ENCODE measurements around the gene CHST8.
A peak's percentile ranks its signal among the peaks of the same experiment; 100 is the strongest.
"Not testable (repeated sequence)": the region's sequence is repeated elsewhere in the genome, so short reads cannot be mapped to it uniquely, and the experiment has no call there.

CHST8 gene

DNA sequence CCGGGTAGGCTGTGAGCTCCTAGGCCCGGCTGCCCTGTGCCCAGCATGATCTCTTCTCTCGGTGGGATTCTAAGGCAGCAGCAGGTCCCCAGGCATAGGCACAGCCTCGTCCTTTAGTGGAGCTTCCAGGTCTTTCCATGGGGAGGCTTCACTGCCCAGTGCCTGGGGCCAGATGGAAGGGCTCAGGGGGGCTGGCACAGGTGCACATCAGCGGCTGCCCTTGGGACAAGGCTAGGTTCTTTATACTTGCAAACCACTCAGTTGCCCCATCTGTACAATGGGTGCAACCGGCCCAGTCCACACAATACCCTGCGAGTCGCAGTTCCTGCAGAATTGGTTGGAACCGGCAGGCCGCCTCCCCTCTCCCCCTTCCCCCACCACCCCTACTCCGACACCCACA, 189.1 kb downstream of the CHST8 start:
- H3K4me1 Mint-ChIP-seq (ENCODE audit: low read depth in 2 of 2) = peaks cover 0 to 9% of the 10 kb centered on the region in 2 donors
- H3K27me3 Mint-ChIP-seq = no peaks in the 10 kb centered on the region
- no peak overlapping the region for H3K4me3 Mint-ChIP-seq
- ATAC-seq (replicated peaks) = no peak
- H3K9me3 Mint-ChIP-seq = no peaks in the 10 kb centered on the region
- H3K27ac Mint-ChIP-seq = no peak overlapping the region
- no peak for DNase-seq
- no peaks in the 10 kb centered on the region for H3K36me3 Mint-ChIP-seq (ENCODE audit: insufficient read depth)

DNA sequence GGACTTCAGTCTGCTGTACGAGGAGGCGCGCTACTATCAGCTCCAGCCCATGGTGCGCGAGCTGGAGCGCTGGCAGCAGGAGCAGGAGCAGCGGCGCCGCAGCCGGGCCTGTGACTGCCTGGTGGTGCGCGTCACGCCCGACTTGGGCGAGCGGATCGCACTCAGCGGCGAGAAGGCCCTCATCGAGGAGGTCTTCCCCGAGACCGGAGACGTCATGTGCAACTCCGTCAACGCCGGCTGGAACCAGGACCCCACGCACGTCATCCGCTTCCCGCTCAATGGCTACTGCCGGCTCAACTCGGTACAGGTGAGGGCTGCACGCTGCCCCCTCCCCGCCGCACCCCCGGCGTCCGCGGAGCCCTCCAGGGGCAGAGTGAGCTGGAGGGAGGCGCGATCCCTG, 189.5 kb downstream of the CHST8 start:
- H3K9me3 Mint-ChIP-seq = no peaks in the 10 kb centered on the region
- H3K27ac Mint-ChIP-seq = no peak overlapping the region
- no peak for ATAC-seq (replicated peaks)
- no peaks in the 10 kb centered on the region for H3K27me3 Mint-ChIP-seq
- H3K36me3 Mint-ChIP-seq (ENCODE audit: insufficient read depth) = no peaks in the 10 kb centered on the region
- DNase-seq = no peak
- peaks cover 0 to 5% of the 10 kb centered on the region in 2 donors for H3K4me1 Mint-ChIP-seq (ENCODE audit: low read depth in 2 of 2)
- no peak overlapping the region for H3K4me3 Mint-ChIP-seq

DNA sequence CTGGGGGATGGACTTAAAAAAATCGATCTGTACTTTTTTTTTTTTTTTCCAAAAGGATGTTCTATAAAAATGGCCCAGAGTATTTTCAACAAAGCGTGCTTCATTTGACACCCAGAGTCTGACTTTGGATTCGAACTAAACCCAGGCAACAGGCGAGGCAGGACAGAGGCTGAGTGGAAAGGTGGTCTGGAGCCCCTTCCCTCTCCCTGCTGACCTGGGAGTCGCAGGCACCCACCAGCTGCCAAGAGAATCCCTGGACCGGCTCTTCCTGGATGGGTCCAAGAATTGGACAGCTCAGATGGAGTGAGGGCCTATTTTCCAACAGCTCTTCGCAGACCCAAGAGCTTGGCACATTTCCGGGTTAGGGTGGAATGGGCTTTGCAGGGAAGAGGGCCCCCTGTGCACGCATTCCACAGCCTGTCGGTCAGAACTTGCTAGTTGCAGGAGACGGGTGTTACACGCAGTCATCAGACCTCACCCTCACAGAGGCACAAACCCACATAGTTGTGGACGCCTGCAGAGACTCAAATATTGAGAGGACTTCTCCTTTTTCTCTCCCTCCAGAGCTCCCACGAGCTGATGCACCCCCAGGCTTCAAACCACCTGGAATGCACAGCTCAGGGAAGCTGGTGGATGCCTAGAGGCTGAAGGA, 190.1 kb downstream of the CHST8 start:
- Mint-ChIP-seq H3K4me3 (no peak overlapping the region), H3K27ac (no peak overlapping the region), H3K36me3 (ENCODE audit: insufficient read depth) (no peaks in the 10 kb centered on the region), H3K9me3 (no peaks in the 10 kb centered on the region), H3K4me1 (ENCODE audit: low read depth in 2 of 2) (peaks cover 0 to under 1% of the 10 kb centered on the region in 2 donors), H3K27me3 (no peaks in the 10 kb centered on the region)
- ATAC-seq (replicated peaks) (no peak), DNase-seq (no peak)

DNA sequence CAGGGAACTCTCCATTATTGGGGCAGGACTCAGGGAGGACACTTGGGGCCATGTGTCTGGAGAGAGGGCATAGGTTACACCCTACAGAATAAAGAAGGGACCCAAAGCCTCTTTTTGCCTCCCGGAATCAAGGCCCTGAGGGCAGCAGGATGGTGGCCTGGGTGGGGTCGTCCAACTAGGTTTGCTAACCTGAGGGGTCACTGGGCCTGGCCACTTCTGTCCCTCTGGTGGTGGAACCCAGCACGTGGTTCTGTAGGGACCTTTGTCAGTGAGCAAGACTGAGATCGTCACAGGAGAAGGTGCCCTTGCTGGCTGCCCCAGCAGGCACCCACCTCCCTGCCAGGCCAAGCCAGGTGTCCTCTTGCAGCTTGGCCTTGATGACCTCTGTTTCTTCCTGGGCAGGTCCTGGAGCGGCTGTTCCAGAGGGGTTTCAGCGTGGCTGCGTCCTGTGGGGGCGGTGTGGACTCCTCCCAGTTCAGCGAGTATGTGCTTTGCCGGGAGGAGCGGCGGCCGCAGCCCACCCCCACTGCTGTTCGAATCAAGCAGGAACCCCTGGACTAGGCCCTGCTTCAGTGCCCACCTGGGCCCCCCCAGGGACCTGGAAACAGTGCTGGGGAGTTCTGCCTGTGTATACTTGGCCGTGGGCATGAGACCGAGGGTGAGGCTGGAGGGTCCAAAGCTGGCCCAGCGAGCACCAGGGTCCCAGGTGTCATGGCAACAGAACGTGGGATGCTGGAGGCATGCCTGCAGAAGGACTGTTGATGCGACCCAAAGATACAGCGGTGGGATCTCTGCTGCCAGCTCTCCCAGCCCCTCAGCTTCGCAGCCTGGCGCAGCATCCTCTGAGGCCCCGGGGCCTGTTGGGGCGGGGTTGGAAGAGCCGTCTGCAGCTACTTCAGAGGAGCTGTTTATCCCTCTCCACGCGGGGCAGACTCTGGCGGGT, 190.9 kb downstream of the CHST8 start:
- Mint-ChIP-seq H3K9me3 (no peaks in the 10 kb centered on the region), H3K36me3 (ENCODE audit: insufficient read depth) (no peaks in the 10 kb centered on the region), H3K4me3 (no peak overlapping the region), H3K27me3 (no peaks in the 10 kb centered on the region), H3K4me1 (ENCODE audit: low read depth in 2 of 2) (peaks cover 0 to 1% of the 10 kb centered on the region in 2 donors), H3K27ac (no peak overlapping the region)
- DNase-seq (no peak), ATAC-seq (replicated peaks) (no peak)

DNA sequence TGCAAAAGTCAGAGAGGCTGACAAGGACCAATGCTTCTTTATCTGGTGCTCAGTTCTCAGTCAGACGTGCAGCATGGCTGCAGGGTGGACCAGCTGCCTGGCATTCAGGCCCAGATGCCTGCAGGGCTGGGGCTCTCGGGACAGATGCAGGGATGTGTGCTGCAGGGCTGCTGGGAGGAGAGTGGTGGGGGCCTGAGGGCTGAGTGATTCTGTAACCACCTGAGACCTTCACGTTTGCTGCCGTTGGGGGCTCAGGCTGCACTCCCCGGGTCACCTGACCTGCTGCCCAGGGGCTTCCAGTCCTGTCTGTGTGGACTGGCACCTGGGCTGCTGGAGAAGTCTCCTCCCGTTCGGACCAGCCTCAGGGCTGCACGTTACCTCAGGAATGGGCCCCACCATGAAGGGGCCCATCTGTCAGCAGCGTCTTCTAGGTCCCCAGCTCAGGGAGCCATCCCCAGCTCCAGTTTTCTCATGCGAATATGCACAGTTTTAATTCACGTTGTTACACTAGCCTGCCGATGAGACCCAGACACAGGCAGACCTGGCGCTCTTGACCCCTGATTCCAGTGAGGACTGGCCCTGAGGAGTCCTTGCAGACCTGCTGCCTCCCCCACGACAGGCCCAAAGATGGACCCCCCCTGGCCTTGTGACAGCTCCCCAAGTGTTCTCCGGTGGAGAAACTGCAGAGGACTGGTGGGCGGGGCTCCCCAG, 191.8 kb downstream of the CHST8 start:
- no peaks in the 10 kb centered on the region for H3K27me3 Mint-ChIP-seq
- no peaks in the 10 kb centered on the region for H3K9me3 Mint-ChIP-seq
- peaks cover 0 to 1% of the 10 kb centered on the region in 2 donors for H3K4me1 Mint-ChIP-seq (ENCODE audit: low read depth in 2 of 2)
- no peak for ATAC-seq (replicated peaks)
- H3K4me3 Mint-ChIP-seq = no peak overlapping the region
- DNase-seq = no peak
- no peak overlapping the region for H3K27ac Mint-ChIP-seq
- no peaks in the 10 kb centered on the region for H3K36me3 Mint-ChIP-seq (ENCODE audit: insufficient read depth)

DNA sequence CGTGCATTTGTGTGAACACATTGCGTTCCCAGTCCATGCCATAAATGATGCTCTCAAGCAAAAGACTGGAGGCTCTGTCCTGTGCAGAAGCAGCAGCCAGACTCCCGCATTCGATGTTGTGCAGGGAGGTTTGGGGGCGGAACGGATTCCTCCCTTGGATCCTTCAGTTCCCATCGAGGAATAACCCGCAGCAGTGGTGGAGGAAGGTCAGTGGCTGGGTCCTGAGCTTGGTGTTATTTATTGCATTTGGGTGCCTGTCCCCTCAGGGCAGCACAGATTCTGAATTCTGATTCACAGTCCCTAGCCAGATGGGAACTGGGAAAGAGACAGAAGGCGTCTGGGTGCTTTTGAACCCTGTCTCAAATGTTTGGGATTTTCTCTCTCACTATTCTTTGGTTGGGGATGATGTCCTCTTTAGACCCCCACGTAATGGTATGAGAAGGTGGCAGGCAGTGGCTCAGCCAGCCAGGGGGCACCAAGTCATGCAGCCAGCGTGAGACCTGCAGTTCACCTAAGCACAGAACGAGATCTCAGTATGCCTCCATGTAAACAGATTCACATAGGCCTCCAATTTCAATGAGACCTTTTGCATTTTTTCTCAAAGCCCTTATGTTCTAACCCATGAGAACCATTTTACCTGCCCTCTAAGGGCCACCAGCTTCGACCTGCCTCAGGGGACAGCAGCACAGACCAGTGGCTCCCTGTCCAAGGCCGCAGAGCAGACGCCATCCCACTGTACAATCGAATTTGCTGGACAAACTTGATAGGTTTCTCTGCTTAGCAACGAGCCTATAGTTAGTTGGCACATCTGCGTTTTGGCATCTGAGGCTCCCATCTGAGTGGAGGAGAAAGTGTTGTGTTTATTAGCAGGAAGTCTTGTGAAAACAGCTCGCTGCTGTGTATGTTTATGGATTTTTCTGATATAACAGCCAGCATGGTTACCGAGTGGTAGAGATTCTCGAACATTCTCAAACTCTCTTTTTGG, 192.7 kb downstream of the CHST8 start:
- Mint-ChIP-seq H3K4me3 (no peak overlapping the region), H3K27me3 (peaks cover 0 to 4% of the 10 kb centered on the region in 2 donors), H3K4me1 (ENCODE audit: low read depth in 2 of 2) (peaks cover 0 to 5% of the 10 kb centered on the region in 2 donors), H3K27ac (no peak overlapping the region), H3K9me3 (no peaks in the 10 kb centered on the region), H3K36me3 (ENCODE audit: insufficient read depth) (no peaks in the 10 kb centered on the region)
- DNase-seq (no peak), ATAC-seq (replicated peaks) (no peak)

DNA sequence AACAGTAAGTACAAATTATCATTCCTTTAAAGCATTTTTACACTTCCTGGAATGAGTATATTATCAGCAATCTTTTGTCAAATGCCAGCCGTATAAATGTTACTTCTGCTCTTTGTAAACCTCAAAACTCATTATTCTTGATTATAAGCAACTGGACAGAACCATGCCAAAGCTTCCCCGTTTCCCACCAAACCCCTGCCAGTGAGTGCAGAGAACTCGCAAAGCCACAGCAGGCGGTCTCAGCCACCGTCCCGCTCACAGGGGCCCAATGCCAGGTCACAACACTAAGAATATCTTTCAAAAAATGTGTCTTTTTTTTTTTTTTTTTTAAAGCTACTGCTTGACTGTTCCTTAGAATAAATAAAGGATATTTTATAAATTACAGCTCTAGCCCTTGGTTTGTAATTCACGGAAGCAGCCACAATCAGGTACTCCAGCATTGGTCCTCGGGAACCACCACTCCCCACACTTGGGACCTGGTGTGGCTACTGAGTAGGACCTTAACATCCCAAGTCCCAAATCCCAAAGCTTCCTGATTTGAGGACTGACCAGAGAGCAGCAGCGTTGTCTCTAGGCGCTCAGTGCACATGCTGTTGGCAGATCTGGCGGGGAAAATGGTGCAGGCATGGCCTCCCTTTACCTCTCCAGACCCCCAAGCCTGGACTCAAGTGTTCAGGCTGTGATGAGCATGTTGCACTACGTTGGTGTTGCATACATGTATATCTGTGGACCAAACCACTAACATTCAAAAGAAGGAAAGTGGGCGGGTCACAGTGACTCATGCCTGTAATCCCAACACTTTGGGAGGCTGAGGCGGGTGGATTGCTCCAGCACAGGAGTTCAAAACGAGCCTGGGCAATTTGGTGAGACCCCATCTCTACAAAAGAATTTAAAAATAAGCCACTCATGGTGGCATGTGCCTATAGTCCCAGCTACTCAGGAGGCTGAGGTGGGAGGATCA, 193.9 kb downstream of the CHST8 start:
- H3K27ac Mint-ChIP-seq = no peak overlapping the region
- H3K9me3 Mint-ChIP-seq = no peaks in the 10 kb centered on the region
- peaks cover 0 to 6% of the 10 kb centered on the region in 2 donors for H3K27me3 Mint-ChIP-seq
- DNase-seq (no peak), ATAC-seq (replicated peaks) (no peak)
- H3K36me3 Mint-ChIP-seq (ENCODE audit: insufficient read depth) = no peaks in the 10 kb centered on the region
- no peak overlapping the region for H3K4me3 Mint-ChIP-seq
- H3K4me1 Mint-ChIP-seq (ENCODE audit: low read depth in 2 of 2) = peaks cover 0 to 8% of the 10 kb centered on the region in 2 donors

DNA sequence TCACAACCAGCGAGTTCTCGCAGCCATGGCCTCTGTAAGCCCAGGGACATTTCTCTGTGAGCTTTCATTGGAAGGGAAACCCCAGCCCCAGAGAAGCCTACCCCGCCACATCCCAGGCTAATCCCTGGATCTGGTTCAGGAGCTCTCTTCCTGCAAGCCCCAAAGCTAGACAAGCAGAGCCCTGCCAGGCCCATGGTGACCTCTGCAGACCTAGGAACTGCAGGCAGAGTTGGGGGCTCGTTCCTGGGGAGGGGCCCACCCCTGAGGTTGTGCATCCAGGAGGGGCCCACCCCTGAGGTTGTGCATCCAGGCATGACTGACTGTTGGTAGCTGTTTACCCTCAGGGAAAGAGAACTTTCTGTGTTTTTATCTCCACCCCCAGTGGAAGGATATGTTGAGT, 196.7 kb downstream of the CHST8 start:
- H3K4me3 Mint-ChIP-seq = no peak overlapping the region
- H3K9me3 Mint-ChIP-seq = no peaks in the 10 kb centered on the region
- ATAC-seq (replicated peaks) (no peak), DNase-seq (no peak)
- peaks cover 0 to 13% of the 10 kb centered on the region in 2 donors for H3K4me1 Mint-ChIP-seq (ENCODE audit: low read depth in 2 of 2)
- no peaks in the 10 kb centered on the region for H3K36me3 Mint-ChIP-seq (ENCODE audit: insufficient read depth)
- H3K27ac Mint-ChIP-seq = no peak overlapping the region
- peaks cover 0 to 12% of the 10 kb centered on the region in 2 donors for H3K27me3 Mint-ChIP-seq

DNA sequence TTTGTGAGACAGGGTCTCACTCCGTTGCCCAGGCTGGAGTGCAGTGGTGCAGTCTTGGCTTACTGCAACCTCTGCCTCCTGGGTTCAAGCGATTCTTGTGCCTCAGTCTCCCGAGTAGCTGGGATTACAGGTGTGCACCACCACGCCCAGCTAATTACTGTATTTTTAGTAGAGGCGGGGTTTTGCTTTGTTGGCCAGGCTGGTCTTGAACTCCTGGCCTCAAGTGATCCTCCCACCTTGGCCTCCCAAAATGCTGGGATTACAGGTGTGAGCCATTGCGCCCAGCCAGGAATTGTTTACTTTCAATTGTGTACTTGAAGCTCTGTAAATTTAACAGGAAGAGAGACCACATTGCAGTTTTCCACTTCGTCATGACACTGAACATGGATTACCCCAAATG, 197.3 kb downstream of the CHST8 start:
- not testable (repeated sequence) for H3K9me3 Mint-ChIP-seq; H3K27ac Mint-ChIP-seq; H3K36me3 Mint-ChIP-seq (ENCODE audit: insufficient read depth)

DNA sequence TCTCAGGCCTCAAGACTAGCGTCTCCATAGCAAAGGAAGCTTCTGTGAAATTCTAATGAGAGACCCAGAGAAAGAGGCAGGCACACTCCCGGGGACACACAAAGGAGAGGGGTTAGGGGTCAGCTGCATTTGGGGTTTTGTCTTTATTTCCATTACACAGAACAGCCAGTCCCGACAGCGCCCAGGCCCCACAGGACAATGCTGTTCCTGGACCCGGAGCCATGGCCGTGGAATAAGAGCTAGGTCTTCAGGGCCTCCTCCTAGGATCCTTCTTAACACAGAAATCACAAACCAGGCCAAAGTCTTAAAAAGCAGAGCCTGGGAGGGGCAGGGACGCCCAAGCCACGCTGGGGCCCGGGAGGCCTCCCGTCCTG, 197.7 kb downstream of the CHST8 start:
- peaks cover 0 to 12% of the 10 kb centered on the region in 2 donors for H3K27me3 Mint-ChIP-seq
- DNase-seq (no peak), ATAC-seq (replicated peaks) (no peak)
- no peaks in the 10 kb centered on the region for H3K9me3 Mint-ChIP-seq
- H3K27ac Mint-ChIP-seq = no peak overlapping the region
- H3K36me3 Mint-ChIP-seq (ENCODE audit: insufficient read depth) = no peaks in the 10 kb centered on the region
- peaks cover 0 to 13% of the 10 kb centered on the region in 2 donors for H3K4me1 Mint-ChIP-seq (ENCODE audit: low read depth in 2 of 2)
- peak overlapping the region; percentile 71 to 77 for H3K4me3 Mint-ChIP-seq

More for the DNA sequence above, 197.3 kb downstream of the CHST8 start:
- H3K4me3 Mint-ChIP-seq = peak overlapping the region; percentile 71 to 77
- H3K4me1 Mint-ChIP-seq (ENCODE audit: low read depth in 2 of 2) = peaks cover 0 to 13% of the 10 kb centered on the region in 2 donors
- ATAC-seq (replicated peaks); DNase-seq: not testable (repeated sequence)
- peaks cover 0 to 12% of the 10 kb centered on the region in 2 donors for H3K27me3 Mint-ChIP-seq

DNA sequence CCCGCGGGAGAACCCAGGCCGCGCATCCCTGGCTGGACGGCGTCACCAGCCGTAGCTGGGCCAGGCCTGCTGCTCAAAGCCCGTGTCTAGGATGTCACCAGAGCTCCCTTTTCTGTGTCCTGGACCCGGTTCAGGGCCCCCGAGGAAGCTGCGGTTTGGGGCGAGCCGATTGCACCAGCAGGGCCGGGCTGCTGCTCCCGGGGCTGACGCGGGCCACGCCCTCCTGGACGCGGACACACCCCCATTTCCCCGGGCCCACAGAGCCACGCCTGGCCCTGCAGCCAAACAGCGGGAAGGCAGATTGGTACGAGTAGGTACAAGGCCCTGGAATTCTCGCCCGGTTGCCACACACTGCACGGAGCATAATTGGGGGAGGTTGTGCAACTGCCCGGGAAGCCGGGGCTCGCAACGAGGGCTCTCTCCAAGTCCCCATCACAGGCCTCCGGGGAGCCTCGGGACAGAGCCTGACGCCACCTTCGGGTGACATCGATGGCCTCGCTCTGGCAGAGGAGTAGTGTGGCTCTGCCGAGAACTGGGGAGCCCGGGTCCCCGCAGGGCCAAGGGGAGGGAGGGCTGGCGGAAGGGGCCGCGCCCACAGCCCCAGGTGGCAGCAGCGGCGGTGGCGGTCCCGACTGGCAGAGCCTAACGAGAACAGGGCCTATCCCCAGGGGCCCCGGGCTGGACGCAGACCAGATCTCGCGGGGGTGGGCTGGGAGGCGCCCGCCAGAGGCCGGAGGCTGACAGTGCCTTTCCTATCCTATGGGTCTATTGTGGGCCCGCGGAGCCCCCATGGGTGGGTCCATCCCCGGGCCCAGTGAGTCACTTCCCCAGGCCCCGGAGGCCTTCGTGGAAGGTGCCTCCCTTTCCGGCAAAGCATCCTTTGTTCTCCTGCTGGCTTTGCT, 198.4 kb downstream of the CHST8 start:
- Mint-ChIP-seq H3K36me3 (ENCODE audit: insufficient read depth) (no peaks in the 10 kb centered on the region), H3K9me3 (no peaks in the 10 kb centered on the region), H3K4me1 (ENCODE audit: low read depth in 2 of 2) (peaks cover 0 to 13% of the 10 kb centered on the region in 2 donors), H3K27me3 (peaks cover 0 to 12% of the 10 kb centered on the region in 2 donors), H3K27ac (no peak overlapping the region), H3K4me3 (peak overlapping the region; percentile 71 to 77)
- peak; percentile 81 for ATAC-seq (replicated peaks)
- DNase-seq = peak; percentile 27 to 40 (median 37)
